GM04504 (cell line): ENCODE results near the gene STK24.

ENCODE experiments used
- DNase-seq: peaks from one replicate; pipeline ENCODE4 v3.0.0-alpha.2; 2012; ENCODE audit warnings: low read depth

STK24 gene

DNA sequence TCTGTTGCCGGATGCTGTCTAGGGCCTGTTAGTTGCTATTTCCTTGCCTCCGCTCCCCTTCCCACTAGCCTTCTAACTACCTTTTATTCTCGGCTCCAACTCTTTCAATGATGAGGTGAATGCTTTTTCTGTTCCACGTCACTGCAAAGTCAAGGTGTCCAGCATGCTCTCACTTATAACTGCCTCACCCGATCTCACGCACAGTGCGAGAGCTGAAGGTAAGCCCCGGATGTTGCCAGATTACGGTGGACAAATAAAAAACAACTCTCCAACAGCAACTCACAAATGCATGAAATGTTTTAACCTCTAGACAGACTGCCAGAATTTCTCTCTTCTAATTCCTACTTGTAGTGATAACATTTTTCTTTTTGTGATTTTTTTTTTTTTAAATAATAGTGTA lies 169.9 kb downstream of the STK24 start:
- no peak for DNase-seq

DNA sequence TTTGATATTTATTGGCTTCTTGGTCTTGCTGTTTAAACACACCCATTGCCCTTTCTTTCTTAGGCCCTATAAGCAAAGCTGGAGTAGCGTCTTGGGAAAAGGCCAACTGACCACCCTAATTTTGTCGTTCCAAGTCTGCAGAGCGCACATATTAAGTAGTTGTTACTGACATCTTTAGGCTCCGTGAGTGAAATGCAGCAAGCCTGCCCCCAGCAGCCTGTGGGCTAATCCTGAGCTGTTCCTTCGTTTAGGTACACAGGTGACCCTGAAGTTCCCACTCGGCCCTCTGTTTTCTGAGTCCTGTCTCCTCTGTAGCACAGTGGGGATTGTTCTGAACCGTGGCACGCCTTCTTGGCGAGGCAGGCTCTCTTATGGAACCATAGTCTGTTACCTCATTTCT lies 170.5 kb downstream of the STK24 start:
- no peak for DNase-seq

DNA sequence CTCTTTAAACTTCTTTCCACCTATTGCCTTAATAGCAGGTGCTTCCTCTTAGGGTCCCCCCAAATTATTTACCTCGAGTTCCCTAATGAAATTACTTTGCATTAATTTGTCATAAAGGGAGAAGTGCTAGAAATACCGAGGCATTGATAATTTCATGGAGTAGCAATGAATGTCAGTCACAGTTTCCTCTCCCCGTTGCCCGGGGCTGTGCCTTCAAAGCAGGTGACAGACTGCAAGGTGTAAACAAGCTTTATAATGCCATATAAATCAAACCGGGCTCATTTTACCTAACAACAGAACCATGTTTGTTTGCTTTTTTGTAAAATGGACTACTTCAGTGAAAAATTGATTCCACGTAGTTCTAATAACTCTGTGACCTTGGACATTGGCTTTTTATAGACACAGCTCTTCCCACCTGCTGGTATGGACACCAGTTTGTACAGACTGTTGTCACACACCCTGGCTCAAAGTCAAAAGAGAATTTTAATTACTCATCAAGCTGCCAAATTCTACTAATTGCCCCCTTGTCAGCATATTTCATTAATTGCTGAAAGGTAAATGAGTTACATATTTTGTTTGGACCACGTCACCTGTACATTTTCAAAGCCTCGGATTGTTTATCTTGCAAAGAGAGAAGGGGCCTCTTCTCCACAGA lies 171.1 kb downstream of the STK24 start:
- DNase-seq: no peak

DNA sequence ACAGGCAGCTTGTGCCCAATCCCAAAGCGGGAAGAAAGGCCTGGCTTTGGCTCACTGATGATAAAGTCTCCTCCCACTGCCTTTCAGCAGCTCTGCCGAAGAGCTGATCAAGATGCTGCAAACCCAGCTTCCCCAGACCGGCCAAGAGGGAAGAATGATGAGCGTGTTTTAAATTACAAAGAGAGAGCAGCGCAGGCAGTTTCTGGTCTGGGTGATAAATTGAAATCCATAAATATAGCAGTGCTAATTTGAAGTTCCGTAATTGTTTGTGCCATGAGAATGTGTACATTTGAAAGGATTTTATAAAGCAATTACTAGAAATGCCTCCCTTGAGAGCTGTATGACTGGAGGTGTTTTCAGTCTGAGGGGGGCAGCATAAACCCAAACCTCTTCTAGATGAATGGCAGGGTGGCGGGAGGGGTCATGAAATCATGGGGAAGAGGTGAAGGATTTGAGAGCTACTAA lies 171.8 kb downstream of the STK24 start:
- no peak for DNase-seq

DNA sequence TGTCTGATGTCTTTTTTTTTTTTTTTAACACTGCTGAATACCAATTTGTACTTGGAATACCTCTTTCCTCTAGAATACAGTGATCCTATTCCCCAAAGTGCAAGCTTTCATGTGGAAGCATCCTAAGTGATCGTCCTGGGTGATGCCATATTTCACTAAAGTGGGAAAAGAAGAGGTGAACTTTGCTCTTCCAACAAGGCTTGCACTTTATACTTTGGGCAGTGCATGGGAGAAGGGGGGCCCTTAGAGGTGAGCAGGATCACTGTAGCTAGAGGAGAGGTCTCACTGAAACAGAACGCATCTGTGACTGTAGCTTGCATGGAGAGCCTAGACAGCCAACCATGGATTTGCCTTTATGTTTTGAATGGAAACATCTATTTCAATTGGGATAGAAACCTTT lies 173.8 kb downstream of the STK24 start:
- DNase-seq: no peak

DNA sequence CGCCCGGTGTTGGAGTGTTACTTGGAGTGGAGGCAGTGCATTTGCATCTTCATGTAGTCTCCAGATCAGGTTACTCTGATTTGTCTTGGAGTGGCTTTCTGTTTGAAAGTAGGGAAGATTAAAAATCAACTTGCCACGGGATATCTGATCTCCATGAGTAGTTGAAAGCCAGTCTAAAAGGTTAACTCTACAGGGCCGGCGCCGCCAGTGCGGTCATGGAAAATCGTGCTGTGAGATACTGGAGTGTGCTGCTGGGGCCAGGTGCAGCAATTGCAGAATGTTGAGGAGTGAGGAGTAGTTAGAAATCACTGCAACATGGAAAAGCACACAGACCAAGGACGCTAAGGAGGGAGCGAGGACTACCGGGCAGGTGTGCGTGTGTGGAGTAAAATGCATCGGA lies 175.0 kb downstream of the STK24 start:
- no peak for DNase-seq

DNA sequence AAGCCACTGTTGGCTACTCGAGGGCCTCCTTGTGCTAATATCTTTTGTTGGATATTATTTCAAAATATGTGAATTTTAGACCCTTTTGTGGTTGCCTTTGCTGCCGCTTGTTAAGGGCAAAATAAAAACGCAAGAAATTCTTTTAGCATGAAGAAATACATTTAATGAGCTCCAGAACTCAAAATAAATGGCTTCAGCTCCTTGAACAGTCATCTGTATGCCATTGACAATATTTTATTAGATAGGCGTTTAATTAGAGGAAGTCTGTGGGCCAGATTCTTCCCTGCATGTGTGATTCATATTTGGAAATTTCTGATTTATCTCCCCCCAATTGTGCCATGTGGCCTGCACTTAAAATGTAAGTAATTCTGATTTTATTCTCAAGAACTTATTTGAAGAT lies 177.2 kb downstream of the STK24 start:
- DNase-seq: peak; percentile 82

DNA sequence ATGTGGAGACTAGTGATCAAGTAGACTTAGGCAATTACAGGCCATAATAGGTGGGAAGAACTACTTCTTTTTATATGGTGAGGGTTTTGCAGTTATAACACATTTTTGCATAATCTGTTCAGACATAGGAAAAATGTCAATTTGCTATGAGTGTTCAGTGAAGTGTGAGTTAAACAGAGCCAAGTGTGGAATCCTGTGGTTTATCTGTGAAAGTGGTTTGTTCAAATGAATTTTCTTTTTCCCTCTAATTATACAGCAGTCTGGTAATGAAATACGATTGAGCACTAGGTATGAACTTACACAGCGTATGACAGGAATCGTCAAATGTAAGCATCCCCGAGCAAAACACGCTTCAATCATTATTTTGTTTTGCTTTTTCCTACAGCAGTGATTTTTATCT lies 178.3 kb downstream of the STK24 start:
- no peak for DNase-seq

DNA sequence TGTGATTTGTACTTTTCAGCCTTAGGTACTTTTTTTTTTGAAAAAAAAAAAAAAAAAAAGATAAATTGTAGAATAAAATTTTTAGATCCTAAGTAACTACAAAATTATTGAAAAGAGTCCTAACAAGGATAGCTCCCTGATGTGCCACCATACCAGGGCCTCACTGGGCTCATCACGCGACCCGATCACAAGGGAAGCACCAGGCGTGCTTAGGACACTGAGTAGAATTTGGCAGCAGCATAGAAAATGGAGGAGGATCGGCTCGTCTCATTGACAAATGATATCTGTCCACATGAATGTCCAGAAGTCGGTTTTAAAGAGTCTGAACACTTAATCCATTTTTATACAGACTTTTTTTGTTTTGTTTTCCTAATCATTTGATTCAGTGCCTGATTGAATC lies 179.0 kb downstream of the STK24 start:
- DNase-seq: no peak

DNA sequence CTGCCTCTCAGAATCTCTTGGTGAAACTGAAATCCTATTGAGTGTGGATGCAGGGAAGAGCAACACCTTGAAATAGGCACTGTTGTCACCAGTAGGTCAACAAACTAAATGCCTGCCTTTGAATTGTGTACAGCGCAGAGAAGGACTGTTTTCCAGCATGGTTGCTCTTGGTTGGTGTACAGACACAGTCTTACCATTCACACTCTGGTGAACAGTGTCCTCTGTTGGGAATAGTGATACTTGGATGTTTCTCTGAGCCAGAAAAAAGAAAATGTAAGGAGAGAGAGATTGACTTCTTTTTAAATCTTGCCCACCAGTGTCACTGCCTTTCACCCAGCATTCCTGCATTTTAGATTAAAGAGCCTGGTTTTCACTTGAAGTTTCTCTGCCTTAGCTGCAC lies 179.7 kb downstream of the STK24 start:
- no peak for DNase-seq

DNA sequence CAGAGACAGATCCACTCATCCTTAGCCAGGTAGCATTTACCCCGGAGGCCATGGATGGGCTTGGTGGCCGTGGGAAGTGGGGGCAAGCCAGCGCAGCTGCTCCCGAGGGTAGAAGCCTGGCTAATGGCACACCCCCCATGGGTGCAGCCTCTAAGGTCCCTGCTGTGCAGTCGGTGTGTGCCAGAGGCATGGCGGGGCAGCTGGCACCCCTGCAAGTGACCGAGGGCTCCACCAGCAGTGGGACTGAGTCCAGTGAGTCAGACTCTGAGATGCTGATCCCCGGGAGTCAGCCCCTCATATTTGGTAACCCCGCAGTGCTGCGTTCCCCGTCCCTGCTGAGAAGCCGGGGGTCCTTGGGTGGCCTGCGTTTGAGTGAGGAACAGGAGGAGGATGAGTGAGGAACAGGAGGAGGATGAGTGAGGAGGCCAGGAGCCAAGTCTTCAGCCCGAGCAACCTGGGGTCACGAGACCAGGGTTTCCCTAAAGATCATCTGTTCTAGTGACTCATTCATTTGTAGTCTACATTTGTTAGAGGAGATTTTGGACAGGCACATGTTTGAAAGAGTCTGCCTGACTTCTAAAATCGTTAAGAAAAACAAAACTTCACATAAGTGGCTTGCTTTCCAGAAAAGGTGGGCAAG lies 180.7 kb downstream of the STK24 start:
- no peak for DNase-seq
